Loucy (cell line): Measurements from ENCODE around the gene SLC12A2.
A peak's percentile ranks its signal among the peaks of the same experiment; 100 is the strongest.

Experiments used
- H2AFZ ChIP-seq: fragments of 200-600 bp; sonication (generic); 2 replicates; pipeline ENCODE4 v1.6.0; 2016; ENCODE audit warnings: antibody characterized with exemption, mild to moderate bottlenecking, low read length, moderate library complexity
- H3F3A ChIP-seq: fragments of 200-600 bp; 2 replicates; pipeline ENCODE4 v1.6.0; 2016; ENCODE audit warnings: antibody characterized with exemption, low read depth, mild to moderate bottlenecking
- H3K27me3 ChIP-seq: fragments of 200-600 bp; sonication (generic); 2 replicates; pipeline ENCODE4 v1.6.1; 2014; ENCODE audit warnings: low read length, mild to moderate bottlenecking; ENCODE audit not compliant: insufficient read depth, poor library complexity, severe bottlenecking
- H3K36me3 ChIP-seq: fragments of 200-600 bp; sonication (generic); 2 replicates; pipeline ENCODE4 v1.6.1; 2016; ENCODE audit warnings: low read length; ENCODE audit not compliant: insufficient read depth
- H3K4me1 ChIP-seq: fragments of 200-600 bp; sonication (generic); 2 replicates; pipeline ENCODE4 v1.5.1; 2014; ENCODE audit warnings: low read length, mild to moderate bottlenecking; ENCODE audit not compliant: insufficient read depth, poor library complexity, severe bottlenecking
- H3K4me2 ChIP-seq: fragments of 200-600 bp; sonication (generic); 2 replicates; pipeline ENCODE4 v1.6.0; 2014; ENCODE audit warnings: antibody characterized with exemption, low read length, low read depth, mild to moderate bottlenecking; ENCODE audit not compliant: poor library complexity, severe bottlenecking
- H3K4me3 ChIP-seq: fragments of 200-600 bp; sonication (generic); 2 replicates; pipeline ENCODE4 v1.5.1; 2014; ENCODE audit warnings: low read length, mild to moderate bottlenecking, mixed read lengths; ENCODE audit not compliant: poor library complexity, severe bottlenecking
- H3K79me2 ChIP-seq: fragments of 200-600 bp; sonication (generic); 2 replicates; pipeline ENCODE4 v1.6.1; 2014; ENCODE audit warnings: low read length; ENCODE audit not compliant: insufficient read depth
- H3K9ac ChIP-seq: fragments of 200-600 bp; sonication (generic); 2 replicates; pipeline ENCODE4 v1.6.0; 2014; ENCODE audit warnings: mild to moderate bottlenecking, low read depth, low read length, moderate library complexity; ENCODE audit not compliant: poor library complexity, severe bottlenecking
- H3K9me2 ChIP-seq: fragments of 200-600 bp; sonication (generic); replicated peaks from 2 replicates; pipeline ENCODE4 v1.6.1; 2016; ENCODE audit warnings: low read depth, low read length, mixed read lengths
- H3K9me3 ChIP-seq: fragments of 200-600 bp; sonication (generic); 2 replicates; pipeline ENCODE4 v1.6.1; 2014; ENCODE audit warnings: mild to moderate bottlenecking, antibody characterized with exemption, low read length, low read depth; ENCODE audit not compliant: insufficient read depth
- H4K20me1 ChIP-seq: fragments of 200-600 bp; sonication (generic); 2 replicates; pipeline ENCODE4 v1.6.0; 2014; ENCODE audit warnings: antibody characterized with exemption, low read length, mild to moderate bottlenecking; ENCODE audit not compliant: insufficient read depth, poor library complexity, severe bottlenecking
- EZH2phosphoT487 ChIP-seq: fragments of 200-600 bp; IDR thresholded peaks from 2 replicates; pipeline ENCODE4 v1.6.1; 2018; ENCODE audit warnings: antibody characterized with exemption, mild to moderate bottlenecking, moderate library complexity, borderline replicate concordance
- TF ChIP-seq, protein P1 (sequence below): fragments of 200-600 bp; sonication (generic); conservative IDR thresholded peaks from 2 replicates; pipeline ENCODE4 v1.5.1; 2014; ENCODE audit warnings: mild to moderate bottlenecking, antibody characterized with exemption, low read length

Gene SLC12A2

DNA sequence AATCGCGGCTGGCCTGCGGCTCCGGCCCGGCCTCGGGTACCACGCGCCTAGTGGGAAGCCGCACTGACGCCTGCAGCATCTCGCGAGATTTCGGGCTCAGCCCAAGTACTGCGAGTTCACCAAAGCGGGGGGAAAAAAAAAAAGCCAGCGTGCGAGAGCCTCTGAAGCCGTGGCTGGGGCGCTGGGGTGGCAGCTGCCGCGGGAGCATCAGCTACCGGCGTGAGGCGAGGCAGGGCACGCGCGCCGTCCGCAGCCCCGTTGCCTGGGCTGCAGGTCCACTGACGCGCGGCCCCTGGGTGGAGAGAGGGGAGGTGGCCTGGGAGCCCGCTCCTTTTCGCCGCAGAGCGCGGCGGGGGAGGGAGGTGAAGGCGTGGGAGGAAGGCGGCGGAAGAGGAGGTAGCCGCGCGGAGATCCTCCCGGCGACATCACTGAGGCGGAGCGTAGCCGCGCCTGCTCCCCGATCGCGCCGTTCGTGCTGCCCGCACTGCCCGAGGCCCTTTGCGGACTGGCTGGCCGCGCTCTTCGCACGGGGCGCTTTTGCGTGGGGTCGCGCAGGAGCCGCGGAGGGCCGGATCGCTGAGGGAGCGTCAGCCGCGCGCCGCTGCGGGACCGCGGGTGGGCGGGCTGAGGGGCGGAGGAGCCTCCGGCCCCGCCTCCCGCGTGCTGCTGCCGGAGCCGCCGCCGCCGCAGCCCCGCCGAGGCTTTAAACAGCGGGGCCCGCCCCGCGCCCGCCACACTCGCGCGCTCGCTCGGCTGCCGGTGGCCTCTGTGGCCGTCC lies at the start of gene SLC12A2:
TSS of gene SLC12A2 (plus strand) at position 734 of the 778 bp plus-strand sequence. CDS start 189 bp downstream, outside the sequence.
- TF ChIP-seq, protein P1, sequence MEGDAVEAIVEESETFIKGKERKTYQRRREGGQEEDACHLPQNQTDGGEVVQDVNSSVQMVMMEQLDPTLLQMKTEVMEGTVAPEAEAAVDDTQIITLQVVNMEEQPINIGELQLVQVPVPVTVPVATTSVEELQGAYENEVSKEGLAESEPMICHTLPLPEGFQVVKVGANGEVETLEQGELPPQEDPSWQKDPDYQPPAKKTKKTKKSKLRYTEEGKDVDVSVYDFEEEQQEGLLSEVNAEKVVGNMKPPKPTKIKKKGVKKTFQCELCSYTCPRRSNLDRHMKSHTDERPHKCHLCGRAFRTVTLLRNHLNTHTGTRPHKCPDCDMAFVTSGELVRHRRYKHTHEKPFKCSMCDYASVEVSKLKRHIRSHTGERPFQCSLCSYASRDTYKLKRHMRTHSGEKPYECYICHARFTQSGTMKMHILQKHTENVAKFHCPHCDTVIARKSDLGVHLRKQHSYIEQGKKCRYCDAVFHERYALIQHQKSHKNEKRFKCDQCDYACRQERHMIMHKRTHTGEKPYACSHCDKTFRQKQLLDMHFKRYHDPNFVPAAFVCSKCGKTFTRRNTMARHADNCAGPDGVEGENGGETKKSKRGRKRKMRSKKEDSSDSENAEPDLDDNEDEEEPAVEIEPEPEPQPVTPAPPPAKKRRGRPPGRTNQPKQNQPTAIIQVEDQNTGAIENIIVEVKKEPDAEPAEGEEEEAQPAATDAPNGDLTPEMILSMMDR, result no peak
- no peak for TF ChIP-seq EZH2phosphoT487
- Histone ChIP-seq H3K4me1 (peaks cover 18% of the 10 kb centered on the region), H3K4me3 (peak within 1 kb of the TSS; percentile 77), H3K79me2 (peaks cover 13% of the 10 kb centered on the region), H4K20me1 (peaks cover 12% of the 10 kb centered on the region), H3K9me2 (no peaks in the 10 kb centered on the region), H3K9me3 (no peaks in the 10 kb centered on the region), H3K36me3 (no peaks in the 10 kb centered on the region), H2AFZ (peak within 1 kb of the TSS; percentile 85), H3K27me3 (no peaks in the 10 kb centered on the region), H3K9ac (peak within 1 kb of the TSS; percentile 63), H3K4me2 (peak within 1 kb of the TSS; percentile 87), H3F3A (no peaks in the 10 kb centered on the region)

DNA sequence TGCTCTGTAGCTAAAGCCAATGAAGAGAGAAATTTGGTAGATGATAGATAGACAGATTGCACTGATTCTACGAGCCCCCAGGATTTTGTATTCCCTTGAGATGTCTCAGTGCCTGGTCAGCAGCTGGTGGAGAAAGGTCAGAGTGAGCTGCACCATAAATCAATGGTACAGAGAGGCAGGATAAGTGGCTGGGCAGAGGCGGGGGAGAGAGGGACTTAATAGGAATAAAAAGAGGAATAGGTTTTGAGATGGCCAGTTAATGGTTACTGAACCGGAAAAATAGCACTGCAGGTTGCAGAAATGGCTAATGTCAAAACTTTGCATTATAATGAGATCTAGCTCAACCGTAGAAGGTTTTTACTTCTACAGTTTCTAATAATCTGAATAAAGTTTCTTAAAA lies 47.9 kb upstream of the SLC12A2 start:
- Histone ChIP-seq H3K36me3 (no peaks in the 10 kb centered on the region), H3F3A (no peaks in the 10 kb centered on the region), H3K4me1 (no peaks in the 10 kb centered on the region), H2AFZ (no peak overlapping the region), H4K20me1 (no peaks in the 10 kb centered on the region), H3K79me2 (no peaks in the 10 kb centered on the region), H3K4me2 (no peak overlapping the region), H3K4me3 (no peak overlapping the region), H3K9me2 (no peaks in the 10 kb centered on the region), H3K9ac (no peak overlapping the region), H3K27me3 (no peaks in the 10 kb centered on the region), H3K9me3 (no peaks in the 10 kb centered on the region)
- TF ChIP-seq, protein P1, result no peak
- no peak for TF ChIP-seq EZH2phosphoT487

DNA sequence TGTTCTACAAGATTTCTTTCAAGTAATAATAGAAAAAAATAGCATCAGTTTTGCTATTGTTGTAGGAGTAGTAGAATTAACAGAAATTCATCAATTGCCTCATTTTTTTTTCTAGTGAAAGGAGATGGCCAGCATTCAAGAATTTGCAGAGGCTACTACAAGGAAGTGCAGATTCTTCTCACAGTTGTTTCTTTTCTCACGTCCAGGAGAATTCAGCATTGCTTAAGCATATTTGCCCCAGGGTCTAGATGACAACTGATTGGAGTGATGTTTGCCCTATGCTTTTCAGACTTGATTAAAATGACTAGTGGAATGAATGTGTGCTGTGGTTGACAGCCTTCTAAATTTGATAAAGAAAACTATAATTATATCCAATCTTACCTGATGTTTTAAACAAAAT lies 46.6 kb upstream of the SLC12A2 start:
- H3K9ac ChIP-seq, result no peak overlapping the region
- no peaks in the 10 kb centered on the region for H3K27me3 ChIP-seq
- H3K36me3 ChIP-seq, result no peaks in the 10 kb centered on the region
- TF ChIP-seq EZH2phosphoT487, result no peak
- TF ChIP-seq, protein P1, result no peak
- H3K9me2 ChIP-seq, result no peaks in the 10 kb centered on the region
- no peaks in the 10 kb centered on the region for H3K4me1 ChIP-seq
- no peak overlapping the region for H3K4me2 ChIP-seq
- no peak overlapping the region for H3K4me3 ChIP-seq
- H2AFZ ChIP-seq, result no peak overlapping the region
- H3K9me3 ChIP-seq, result no peaks in the 10 kb centered on the region
- H3F3A ChIP-seq, result no peaks in the 10 kb centered on the region
- no peaks in the 10 kb centered on the region for H3K79me2 ChIP-seq
- no peaks in the 10 kb centered on the region for H4K20me1 ChIP-seq
